HG02798 (cell line): ENCODE data around the gene KCNC4.

Experiments
- ATAC-seq: cut with Tn5 transposase; IDR thresholded peaks from one replicate; pipeline ENCODE4 v1.9.1; 2021; ENCODE audit warnings: mild to moderate bottlenecking; ENCODE audit not compliant: unreplicated experiment, poor library complexity

Gene KCNC4

GRCh38 chr1:110209715-110210603, at the start of gene KCNC4:
KCNC4 (plus strand) TSS chr1:110210314; CDS start chr1:110211500, 1,186 bp downstream.
- peak; percentile 87 for ATAC-seq

- ATAC-seq: no peak
These were observed 49.5 kb upstream of the KCNC4 start for GRCh38 chr1:110160538-110161100.

DNA sequence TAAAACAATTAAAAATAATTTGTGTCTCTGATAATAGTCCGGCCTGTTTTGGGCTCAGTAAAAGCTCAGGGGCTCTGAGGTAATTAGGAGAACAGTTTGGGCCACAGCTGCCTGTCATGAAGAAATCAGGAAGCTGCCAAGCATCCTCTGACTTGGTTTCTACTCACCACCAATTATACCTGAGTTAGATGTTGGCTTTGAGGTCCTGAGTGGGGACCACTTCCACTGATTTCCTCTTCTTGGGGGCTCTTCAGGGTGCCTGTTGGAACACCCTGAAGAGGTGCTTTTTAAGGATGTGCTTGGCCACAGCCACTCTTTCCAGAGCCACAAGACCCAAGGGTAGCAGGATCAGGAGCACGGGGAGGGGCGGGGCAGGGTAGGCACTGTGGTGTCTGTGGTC, 48.9 kb upstream of the KCNC4 start:
- ATAC-seq: no peak

- ATAC-seq: no peak
These were observed 48.3 kb upstream of the KCNC4 start for GRCh38 chr1:110161849-110162248.

DNA sequence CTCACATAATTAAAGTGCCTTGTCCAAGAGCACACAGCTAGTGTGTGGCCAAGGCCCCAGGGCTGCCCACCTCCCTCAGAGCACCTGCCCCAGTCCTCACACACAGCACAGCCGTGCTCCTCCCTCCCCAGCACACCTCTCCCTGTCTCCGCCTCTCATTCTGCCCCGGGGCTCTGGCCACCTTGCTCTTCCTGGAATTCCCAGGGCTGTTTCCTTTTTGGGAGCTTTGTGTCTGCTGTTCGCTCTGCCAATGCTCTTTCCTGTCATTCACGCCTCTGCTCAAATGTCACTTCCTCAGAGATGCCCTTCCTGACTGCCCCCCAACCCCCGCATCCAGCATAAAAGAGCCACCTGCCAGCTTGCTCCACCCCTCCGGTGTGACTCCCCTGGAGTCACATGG, 46.5 kb upstream of the KCNC4 start:
- no peak for ATAC-seq

DNA sequence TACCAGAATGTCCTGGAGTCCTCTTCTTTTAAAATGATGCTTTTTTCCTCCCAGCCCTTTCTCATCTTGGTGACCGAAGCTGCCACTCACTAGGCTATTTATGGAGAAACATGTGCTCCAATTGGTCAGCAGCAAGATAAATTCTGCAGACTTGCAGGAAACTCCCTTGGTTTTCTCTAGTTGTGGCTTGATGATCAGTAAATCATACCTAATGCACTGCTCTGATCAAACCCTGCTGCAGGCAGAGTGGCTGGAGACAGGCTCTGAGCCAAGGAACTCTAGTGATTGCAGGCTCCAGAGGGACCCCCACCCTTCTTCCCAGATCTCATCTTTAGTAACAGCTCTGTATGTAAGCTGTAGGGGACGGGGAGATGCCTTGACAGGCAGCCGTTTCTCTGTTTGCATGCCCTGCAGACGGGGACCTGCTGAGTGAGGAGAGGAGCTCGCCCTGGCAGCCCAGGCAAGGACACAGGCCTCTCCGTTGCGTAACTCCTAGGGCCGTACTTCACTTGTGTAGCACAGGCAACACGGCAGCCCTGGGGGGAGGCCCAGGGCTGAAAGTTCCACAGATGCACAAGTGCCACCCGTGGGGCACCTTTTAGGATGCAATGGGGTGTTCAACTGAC, 45.3 kb upstream of the KCNC4 start:
- no peak for ATAC-seq

- ATAC-seq: no peak
These were observed 44.3 kb upstream of the KCNC4 start for GRCh38 chr1:110165761-110166231.

- no peak for ATAC-seq
These were observed 43.3 kb upstream of the KCNC4 start for GRCh38 chr1:110166861-110167260.

DNA sequence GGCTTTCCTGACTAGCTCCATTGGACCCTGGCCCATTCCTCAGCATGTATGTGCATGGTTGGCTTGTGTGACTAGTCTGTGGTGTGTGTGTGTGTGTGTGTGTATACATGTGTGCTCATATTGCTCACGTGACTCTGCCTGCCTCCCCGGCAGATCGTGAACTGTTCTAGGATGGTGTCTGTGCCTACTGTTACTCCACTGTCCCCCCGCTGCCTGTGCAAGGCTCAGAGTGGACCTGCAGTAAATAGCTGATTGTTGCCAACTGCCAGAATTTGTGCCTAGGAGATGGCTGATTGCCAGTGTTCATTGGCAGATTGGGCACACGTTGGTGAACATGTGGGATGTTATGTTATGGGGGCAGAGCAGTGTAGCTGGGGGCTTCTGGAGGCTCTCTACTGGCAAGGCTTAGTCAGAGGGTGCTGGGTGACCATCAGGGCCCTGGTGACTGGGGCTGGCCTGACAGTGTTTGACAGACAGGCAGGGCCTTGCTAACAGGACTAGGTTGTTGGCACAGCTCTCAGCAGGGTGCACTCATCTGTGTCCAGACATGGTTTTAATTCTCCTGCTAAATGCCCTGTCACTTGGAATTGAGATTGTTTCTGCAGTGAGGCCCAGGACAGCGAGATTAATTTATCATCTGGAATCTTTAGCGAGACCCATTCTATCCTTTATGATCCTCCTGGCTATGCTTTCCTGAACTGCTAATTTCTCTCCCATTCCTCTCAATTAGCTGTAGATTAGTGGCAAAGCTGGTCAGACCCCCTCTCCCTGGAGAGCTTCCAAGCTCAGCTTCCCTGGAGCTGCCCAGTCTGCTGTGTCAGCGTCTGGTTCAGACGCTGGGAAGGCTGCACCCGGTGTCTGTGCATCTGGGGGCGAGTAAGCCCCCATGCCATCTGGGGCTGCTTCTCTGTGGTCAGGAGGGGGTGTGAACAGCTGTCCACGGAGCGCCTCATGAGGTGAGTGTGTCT, 39.1 kb upstream of the KCNC4 start:
- ATAC-seq: no peak

- ATAC-seq: no peak
These were observed 38.1 kb upstream of the KCNC4 start for GRCh38 chr1:110172001-110172400.

DNA sequence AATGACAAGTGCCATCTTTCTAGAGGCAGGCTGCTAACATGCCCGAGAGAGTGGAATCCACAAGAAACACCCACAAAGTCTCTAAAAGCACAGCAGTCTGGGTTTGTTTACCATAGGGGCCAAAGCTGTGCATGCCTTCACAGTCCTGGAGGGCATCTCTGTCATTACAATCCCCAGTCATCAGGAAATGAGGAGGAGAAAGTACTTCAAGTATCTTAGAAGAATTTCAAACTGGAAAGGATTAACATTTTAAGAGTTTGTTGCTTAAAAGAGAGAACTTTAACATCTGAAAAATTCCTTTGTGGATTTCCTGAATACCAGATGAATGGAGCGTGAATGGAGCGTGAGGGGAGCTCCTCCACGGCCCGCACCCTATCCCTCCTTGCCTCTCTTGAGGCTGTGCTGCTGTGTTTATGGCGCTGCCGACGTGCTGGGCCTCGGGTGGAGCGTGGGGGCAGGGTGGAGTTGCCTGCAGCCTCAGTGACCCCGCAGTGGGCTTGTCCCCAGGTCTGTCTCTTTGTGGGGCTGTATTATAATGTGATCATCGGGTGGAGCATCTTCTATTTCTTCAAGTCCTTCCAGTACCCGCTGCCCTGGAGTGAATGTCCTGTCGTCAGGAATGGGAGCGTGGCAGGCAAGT, 36.5 kb upstream of the KCNC4 start:
- ATAC-seq: no peak

DNA sequence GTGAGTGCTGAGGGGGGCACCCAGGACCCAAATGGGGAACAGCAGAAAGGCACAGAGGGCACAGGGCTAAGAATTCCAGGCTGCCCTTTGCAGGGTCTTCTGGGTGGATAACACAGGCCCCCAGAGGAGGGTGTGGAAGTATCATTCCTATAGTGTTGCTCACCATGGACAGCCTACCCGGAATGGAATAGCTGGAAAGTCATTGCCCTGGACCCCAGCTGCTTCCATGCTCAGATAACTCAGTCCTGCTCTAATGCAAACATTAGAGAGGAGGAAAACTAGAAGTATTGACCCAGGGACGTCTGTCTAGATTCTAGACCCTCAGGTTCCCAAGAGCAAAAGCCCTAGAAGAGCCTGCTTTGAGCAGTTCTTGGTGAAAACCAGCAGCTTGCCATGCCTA, 35.2 kb upstream of the KCNC4 start:
- ATAC-seq: no peak

GRCh38 chr1:110176299-110176956, 33.7 kb upstream of the KCNC4 start:
- no peak for ATAC-seq

DNA sequence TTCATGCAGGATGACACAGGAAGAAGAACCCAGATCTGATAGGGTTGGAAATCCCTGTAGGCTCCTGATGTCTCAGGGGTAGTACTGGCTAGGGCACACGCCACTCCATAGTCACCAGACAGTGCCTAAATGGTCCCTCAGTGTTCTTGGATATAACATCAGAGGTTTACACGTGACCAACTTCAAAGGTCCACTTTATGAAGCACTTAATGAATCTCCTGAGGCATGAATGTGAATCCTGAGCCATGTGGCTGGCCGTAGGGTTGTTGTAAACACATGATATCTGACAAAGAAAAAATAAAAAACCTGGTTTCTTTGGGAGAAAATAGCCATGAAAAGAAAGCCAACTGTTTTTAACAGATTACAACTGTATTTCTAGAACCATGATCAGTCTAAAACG, 32.3 kb upstream of the KCNC4 start:
- no peak for ATAC-seq

GRCh38 chr1:110183642-110184167, 26.4 kb upstream of the KCNC4 start:
- no peak for ATAC-seq

DNA sequence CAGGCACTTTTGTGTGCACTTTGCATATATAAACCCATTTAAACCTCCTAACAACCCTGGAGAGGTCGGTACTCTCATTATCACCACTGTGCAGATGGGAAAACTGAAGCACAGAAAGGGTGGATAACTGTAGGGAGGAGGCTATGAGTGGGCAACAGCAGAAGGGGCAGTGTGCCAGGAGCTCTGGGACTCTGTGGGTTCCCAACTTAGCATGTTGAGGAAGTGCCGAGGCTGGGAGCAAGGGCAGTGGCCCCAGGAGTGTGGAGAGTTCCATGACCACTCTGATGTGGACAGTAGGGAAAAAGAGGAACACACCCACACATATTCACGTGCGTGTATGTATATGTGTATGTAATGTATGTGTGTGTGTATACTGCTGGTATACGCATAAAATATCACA, 25.7 kb upstream of the KCNC4 start:
- ATAC-seq: no peak

DNA sequence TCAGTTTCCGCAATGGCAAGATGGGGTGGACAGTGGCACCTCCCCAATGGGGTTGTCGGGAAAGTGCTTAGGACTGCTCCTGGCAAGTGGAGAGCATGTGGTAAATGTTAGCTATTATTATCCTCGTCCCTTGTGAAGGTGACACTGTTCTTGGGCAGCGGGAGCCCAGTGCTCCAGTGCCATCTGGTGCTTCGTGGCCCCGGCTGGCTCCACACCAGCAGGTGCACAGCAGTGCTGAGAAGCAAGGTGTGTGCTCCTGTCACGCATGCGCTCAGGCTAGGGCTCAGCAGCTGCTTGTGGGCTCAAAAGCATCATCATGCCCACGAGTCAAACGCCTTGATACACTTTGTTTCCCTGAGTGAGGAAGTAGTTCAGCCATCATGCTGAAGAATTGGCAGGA, 24.9 kb upstream of the KCNC4 start:
- no peak for ATAC-seq

GRCh38 chr1:110186558-110186957, 23.6 kb upstream of the KCNC4 start:
- no peak for ATAC-seq
